MCF 10A (cell line): ENCODE measurements around the gene SNX27. TPM values are rescaled to one million over a fixed set of nuclear protein-coding genes. Genes with fewer than 3 reads are reported as not detected.

ENCODE experiments used
- BruUV-seq: library from RNA; stranded (reverse); fragments of 400-500 nt; replicated peaks from 2 replicates; lab custom pipeline; 2021; lab: Mats Ljungman, UMichigan
- CTCF ChIA-PET: fragments of 300-600 bp; sonication (Branson Sonifier 250); formaldehyde crosslinking; extraction: SDS; loops from one replicate; lab custom pipeline; 2021; ENCODE audit warnings: antibody characterized with exemption, inconsistent platforms; lab: Yijun Ruan, JAX
- POLR2A ChIA-PET: fragments of 300-600, 350-650 bp; sonication (Branson Sonifier 250); formaldehyde crosslinking; extraction: SDS; loops from one replicate; lab custom pipeline; 2020; ENCODE audit warnings: antibody characterized with exemption, inconsistent platforms; lab: Yijun Ruan, JAX
- DNase-seq: peaks from one replicate; pipeline ENCODE4 v3.0.0-alpha.2; 2018; ENCODE audit not compliant: unreplicated experiment
- H3K27ac Mint-ChIP-seq: one replicate; pipeline ENCODE4 v1.8.0; 2022; ENCODE audit warnings: mild to moderate bottlenecking, low read depth, mixed read lengths; ENCODE audit not compliant: unreplicated experiment
- H3K27me3 Mint-ChIP-seq: one replicate; pipeline ENCODE4 v1.8.0; 2022; ENCODE audit warnings: mixed read lengths; ENCODE audit not compliant: insufficient read depth, unreplicated experiment
- H3K36me3 Mint-ChIP-seq: one replicate; pipeline ENCODE4 v1.8.0; 2022; ENCODE audit warnings: mild to moderate bottlenecking, moderate library complexity, mixed read lengths; ENCODE audit not compliant: insufficient read depth, unreplicated experiment
- H3K4me1 Mint-ChIP-seq: one replicate; pipeline ENCODE4 v1.8.0; 2022; ENCODE audit warnings: mixed read lengths; ENCODE audit not compliant: insufficient read depth, unreplicated experiment
- H3K4me3 Mint-ChIP-seq: one replicate; pipeline ENCODE4 v1.8.0; 2022; ENCODE audit warnings: mild to moderate bottlenecking, moderate library complexity, mixed read lengths; ENCODE audit not compliant: unreplicated experiment
- H3K9me3 Mint-ChIP-seq: one replicate; pipeline ENCODE4 v1.8.0; 2022; ENCODE audit warnings: mixed read lengths; ENCODE audit not compliant: unreplicated experiment
- intact Hi-C: fragments of 100-400 bp; cut with micrococcal nuclease; formaldehyde crosslinking; loops from 2 replicates; pipeline ENCODE4 v1.14.1; 2022
- total RNA-seq: library from RNA; stranded (reverse); gene quantifications from 2 replicates; pipeline ENCODE4 v1.2.3, GENCODE V29; 2022
- TF ChIP-seq, protein P1 (sequence below): fragments of 200-600 bp; IDR thresholded peaks from one replicate; pipeline ENCODE4 v1.8.0; 2022; ENCODE audit warnings: antibody characterized with exemption, mild to moderate bottlenecking; ENCODE audit not compliant: unreplicated experiment

SNX27 gene
- total RNA-seq, 1 experiment from 2014 or later = 36.9 TPM

DNA sequence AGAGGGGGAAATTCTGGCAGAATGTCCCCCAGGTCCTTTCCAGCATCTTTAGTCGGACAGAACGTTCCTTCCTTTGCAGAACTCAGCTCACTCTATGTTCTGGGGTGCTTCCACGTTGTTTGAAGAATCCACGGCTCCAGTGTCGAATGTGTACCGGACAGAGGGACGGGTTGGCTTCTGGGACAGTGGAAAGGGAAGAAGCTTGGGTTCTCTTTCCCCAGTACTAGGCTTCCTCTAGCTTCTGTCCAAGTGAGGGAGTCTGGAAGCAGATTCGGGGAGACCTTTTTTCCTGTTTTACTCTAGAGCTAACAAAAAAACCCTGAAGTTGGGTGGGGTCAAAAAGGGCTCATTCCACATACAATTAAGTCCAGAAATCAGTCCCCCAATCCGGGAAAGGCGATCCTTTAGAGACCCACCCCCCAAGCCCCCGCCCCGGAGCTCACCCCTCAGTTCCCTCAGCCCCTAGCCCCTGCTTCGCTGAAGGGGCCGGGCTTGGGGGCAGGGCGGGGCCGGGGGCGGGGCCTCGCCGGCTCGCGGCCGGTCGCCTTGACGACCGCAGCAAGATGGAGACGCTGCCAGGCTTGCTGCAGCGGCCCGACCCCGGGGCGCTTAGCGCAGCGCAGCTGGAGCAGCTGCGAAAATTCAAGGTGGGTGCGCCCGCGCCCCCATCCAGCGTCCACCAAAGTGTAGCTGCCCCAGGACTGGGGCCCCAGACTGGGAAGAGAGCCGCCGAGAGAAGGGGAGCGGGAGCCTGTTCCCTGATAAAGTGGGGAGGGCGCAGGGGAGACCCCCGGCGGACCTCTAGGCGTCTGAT is 109.3 kb downstream of the SNX27 start, which contains the start of gene RIIAD1:
RIIAD1 (plus strand) TSS at position 549 of the 814 bp plus-strand sequence; CDS start at position 564, 15 bp downstream.
- TF ChIP-seq, protein P1, sequence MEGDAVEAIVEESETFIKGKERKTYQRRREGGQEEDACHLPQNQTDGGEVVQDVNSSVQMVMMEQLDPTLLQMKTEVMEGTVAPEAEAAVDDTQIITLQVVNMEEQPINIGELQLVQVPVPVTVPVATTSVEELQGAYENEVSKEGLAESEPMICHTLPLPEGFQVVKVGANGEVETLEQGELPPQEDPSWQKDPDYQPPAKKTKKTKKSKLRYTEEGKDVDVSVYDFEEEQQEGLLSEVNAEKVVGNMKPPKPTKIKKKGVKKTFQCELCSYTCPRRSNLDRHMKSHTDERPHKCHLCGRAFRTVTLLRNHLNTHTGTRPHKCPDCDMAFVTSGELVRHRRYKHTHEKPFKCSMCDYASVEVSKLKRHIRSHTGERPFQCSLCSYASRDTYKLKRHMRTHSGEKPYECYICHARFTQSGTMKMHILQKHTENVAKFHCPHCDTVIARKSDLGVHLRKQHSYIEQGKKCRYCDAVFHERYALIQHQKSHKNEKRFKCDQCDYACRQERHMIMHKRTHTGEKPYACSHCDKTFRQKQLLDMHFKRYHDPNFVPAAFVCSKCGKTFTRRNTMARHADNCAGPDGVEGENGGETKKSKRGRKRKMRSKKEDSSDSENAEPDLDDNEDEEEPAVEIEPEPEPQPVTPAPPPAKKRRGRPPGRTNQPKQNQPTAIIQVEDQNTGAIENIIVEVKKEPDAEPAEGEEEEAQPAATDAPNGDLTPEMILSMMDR = no peak
- intact Hi-C loops = no loop called here
- Mint-ChIP-seq H3K4me3 (no peak within 1 kb of the TSS), H3K36me3 (no peaks in the 10 kb centered on the region), H3K4me1 (peaks cover 12% of the 10 kb centered on the region), H3K27ac (no peak within 1 kb of the TSS), H3K9me3 (no peaks in the 10 kb centered on the region), H3K27me3 (peaks cover 51% of the 10 kb centered on the region)
- ChIA-PET CTCF (interaction anchor here (1.0 to 1.7 kb wide), 5 partner anchors 13 to 127 kb away, joined by 4 to 7 read pairs (median 5); no protein-coding TSS in a partner anchor), POLR2A (interaction anchor here (0.6 to 1.4 kb wide), 3 partner anchors 12 to 140 kb away, joined by 3 to 6 read pairs (median 4); no protein-coding TSS in a partner anchor)
- BruUV-seq = no TSS peak
- DNase-seq = no peak

DNA sequence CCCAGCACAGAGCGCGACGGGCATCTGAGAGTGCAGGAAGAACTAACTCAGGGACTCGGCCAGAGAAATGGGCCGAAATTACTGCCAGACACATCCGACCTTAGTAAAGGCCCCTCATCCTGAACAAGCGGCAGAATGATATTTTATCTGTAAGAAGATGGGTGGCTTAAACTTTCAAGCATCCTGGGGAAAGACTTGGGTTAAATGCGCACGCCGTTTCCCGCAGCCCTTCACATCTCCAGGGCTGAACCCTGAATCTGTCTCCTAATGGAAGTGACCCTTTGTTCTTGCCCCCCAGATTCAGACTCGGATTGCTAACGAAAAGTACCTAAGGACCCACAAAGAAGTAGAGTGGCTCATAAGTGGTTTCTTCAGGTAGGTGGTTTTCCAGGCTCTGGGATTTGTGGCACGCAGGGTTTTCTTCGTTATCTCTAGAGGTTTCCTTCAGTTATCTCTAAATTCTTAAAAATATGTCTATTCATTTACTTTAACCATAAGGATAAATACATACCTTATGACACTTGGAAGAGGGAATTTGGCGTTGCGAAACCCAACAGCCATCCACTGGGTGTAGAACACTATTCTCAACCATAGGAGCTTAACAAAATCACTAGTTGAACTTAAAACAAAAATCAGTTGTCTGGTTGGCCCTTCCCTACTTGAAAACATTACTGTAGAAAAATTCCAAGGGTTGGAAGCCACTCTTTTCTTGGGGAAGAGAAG is 110.1 kb downstream of the SNX27 start:
- H3K4me1 Mint-ChIP-seq = peaks cover 9% of the 10 kb centered on the region
- POLR2A ChIA-PET = interaction anchor here (0.7 kb wide), 2 partner anchors 9 to 169 kb away, joined by 3 read pairs; no protein-coding TSS in a partner anchor
- no peaks in the 10 kb centered on the region for H3K9me3 Mint-ChIP-seq
- no peaks in the 10 kb centered on the region for H3K36me3 Mint-ChIP-seq
- no peak for DNase-seq
- no TSS peak for BruUV-seq
- no peak overlapping the region for H3K27ac Mint-ChIP-seq
- H3K27me3 Mint-ChIP-seq = peaks cover 43% of the 10 kb centered on the region
- TF ChIP-seq, protein P1 = no peak
- no peak overlapping the region for H3K4me3 Mint-ChIP-seq
- intact Hi-C loops = no loop called here
- CTCF ChIA-PET = interaction anchor here (0.6 to 1.7 kb wide), 8 partner anchors 12 to 278 kb away, joined by 3 to 12 read pairs (median 4); no protein-coding TSS in a partner anchor

DNA sequence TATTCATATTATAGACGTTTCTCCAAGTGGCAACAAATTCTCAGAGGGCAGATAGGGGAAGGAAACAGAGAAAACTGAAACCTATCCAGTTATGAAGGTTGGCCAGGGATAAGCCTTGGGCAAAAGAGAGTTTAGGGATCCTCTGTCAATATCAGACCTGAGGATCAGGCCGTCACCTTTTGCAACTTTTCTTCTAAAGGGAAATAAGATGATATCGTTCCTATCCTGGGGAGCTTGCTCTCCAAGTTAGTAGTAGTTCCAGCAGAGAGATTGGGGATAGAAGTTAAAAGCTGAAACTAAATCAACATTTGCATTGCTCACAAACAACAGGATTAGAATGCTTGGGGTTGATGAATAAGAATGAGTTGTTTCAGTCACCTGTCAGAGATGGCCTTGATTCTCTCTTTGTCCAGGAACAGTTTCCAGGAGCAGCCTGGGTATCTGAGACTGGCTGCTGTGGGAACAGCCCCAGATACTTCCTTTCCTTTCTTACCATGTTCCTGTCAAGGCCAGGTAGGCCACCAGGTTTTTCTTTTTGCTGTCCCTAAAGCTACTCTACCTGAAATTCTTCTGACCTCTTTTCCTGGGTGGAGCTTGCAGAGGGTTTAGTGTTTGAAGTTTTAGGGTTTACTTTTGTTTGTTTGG is 112.0 kb downstream of the SNX27 start:
- intact Hi-C loops = no loop called here
- no peaks in the 10 kb centered on the region for H3K4me1 Mint-ChIP-seq

More for the DNA sequence above, 112.0 kb downstream of the SNX27 start:
- H3K27ac Mint-ChIP-seq = no peak overlapping the region
- H3K9me3 Mint-ChIP-seq = no peaks in the 10 kb centered on the region
- H3K4me3 Mint-ChIP-seq = no peak overlapping the region
- ChIA-PET CTCF (interaction anchor here (0.6 to 1.5 kb wide), 6 partner anchors 11 to 394 kb away, joined by 3 to 7 read pairs (median 4); no protein-coding TSS in a partner anchor), POLR2A (no interaction called here)
- H3K36me3 Mint-ChIP-seq = no peaks in the 10 kb centered on the region
- no TSS peak for BruUV-seq
- DNase-seq = no peak
- TF ChIP-seq, protein P1 = no peak
- peaks cover 24% of the 10 kb centered on the region for H3K27me3 Mint-ChIP-seq
